ENCODE results near the gene BMP7. TPM values are rescaled to one million over a fixed set of nuclear protein-coding genes. Genes with fewer than 3 reads are reported as not detected.

BMP7 gene
- total and polyA plus RNA-seq, 2 of the 8 experiments (the other 6 are each of a cell fraction or from before 2014, with no cell fraction given), result 9.2 to 14.7 TPM

GRCh38 chr20:57129303-57129702 is 137.1 kb downstream of the BMP7 start:
- WGBS, 2 experiments (ENCODE audit: extremely low coverage in 1 of 2, insufficient coverage in 1 of 2, insufficient read length in 1 of 2, insufficient replicate concordance in 2 of 2, low coverage in 1 of 2, low lambda C conversion rate in 2 of 2, missing lambda C conversion rate in 1 of 2), result 92% methylated on average over 10 of the region's 10 CpGs; no CpG with 5 or more reads in 1 of the 2 experiments
- TF ChIP-seq SIRT6 (IDR thresholded peaks at IDR 0.05; ENCODE audit: low read length), result no peak
- no peaks in the 10 kb centered on the region for H3K23me2 ChIP-seq (ENCODE audit: low read depth, low read length)
- no peak overlapping the region for H2AK5ac ChIP-seq (ENCODE audit: low read depth, low read length)
- ChIA-PET POLR2A (ENCODE audit: partially characterized antibody) (no interaction called here), CTCF (ENCODE audit: partially characterized antibody) (no interaction called here)
- H3K56ac ChIP-seq (replicated peaks; ENCODE audit: insufficient read length, low read depth, low read length), result no peak overlapping the region
- peaks cover 0 to 2% (median 0%) of the 10 kb centered on the region in 4 experiments; a peak in 3 of 7 replicates for H3K27me3 ChIP-seq (replicated peaks in 1 of 4; ENCODE audit: control insufficient read depth in 3 of 4, extremely low read depth in 1 of 4, insufficient read depth in 3 of 4, low read length in 3 of 4)
- DNase-seq (ENCODE audit: low read depth in 1 of 2, low spot score in 2 of 2) (no peak), FAIRE-seq (no peak)
- no peak overlapping the region for H2BK20ac ChIP-seq (ENCODE audit: low read length)
- H3K36me3 ChIP-seq (ENCODE audit: control insufficient read depth in 2 of 4, insufficient read depth in 4 of 4, low read length in 3 of 4), result no peaks in the 10 kb centered on the region
- no peak overlapping the region for H3K14ac ChIP-seq (ENCODE audit: insufficient read length)
- no peak overlapping the region for H3K4me2 ChIP-seq (ENCODE audit: insufficient read depth in 1 of 2, low read depth in 2 of 2, low read length in 2 of 2)
- no peaks in the 10 kb centered on the region; a peak in 2 of 7 replicates for H3K4me1 ChIP-seq (replicated peaks in 1 of 4; ENCODE audit: control insufficient read depth in 3 of 4, insufficient read depth in 4 of 4, low read length in 3 of 4)
- no peak overlapping the region for H2AFZ ChIP-seq (ENCODE audit: low read length)
- H3K9ac ChIP-seq (replicated peaks in 1 of 4; ENCODE audit: extremely low read depth in 1 of 4, low read depth in 3 of 4, low read length in 3 of 4), result no peak overlapping the region
- H3K18ac ChIP-seq (ENCODE audit: extremely low read depth, low read length), result no peak overlapping the region
- H3K79me2 ChIP-seq (ENCODE audit: control insufficient read depth in 1 of 2, insufficient read depth in 2 of 2, low read length in 2 of 2), result no peaks in the 10 kb centered on the region
- H4K8ac ChIP-seq (ENCODE audit: extremely low read depth, insufficient read depth, low read length), result no peak overlapping the region
- no peak overlapping the region for H3K4ac ChIP-seq (replicated peaks; ENCODE audit: insufficient read length, low read depth, low read length)
- no peak overlapping the region for H4K91ac ChIP-seq (replicated peaks; ENCODE audit: insufficient read length, low read length)
- no peak overlapping the region for H3K4me3 ChIP-seq (ENCODE audit: extremely low read depth in 1 of 4, insufficient read depth in 2 of 4, low read depth in 3 of 4, low read length in 4 of 4)
- H3K79me1 ChIP-seq (ENCODE audit: low read depth, low read length), result no peaks in the 10 kb centered on the region
- no peaks in the 10 kb centered on the region for H4K20me1 ChIP-seq (replicated peaks in 1 of 2; ENCODE audit: control insufficient read depth in 1 of 2, insufficient read depth in 2 of 2, low read length in 2 of 2)
- H3K9me3 ChIP-seq (ENCODE audit: insufficient read depth in 2 of 2, low read depth in 1 of 2, low read length in 1 of 2), result no peaks in the 10 kb centered on the region
- H2BK15ac ChIP-seq (ENCODE audit: low read length), result no peak overlapping the region
- H2BK5ac ChIP-seq (ENCODE audit: low read depth, low read length), result no peak overlapping the region
- H3K23ac ChIP-seq (ENCODE audit: insufficient read length), result no peak overlapping the region
- H3K27ac ChIP-seq (ENCODE audit: low read depth, low read length), result no peak overlapping the region
- H2BK120ac ChIP-seq (replicated peaks; ENCODE audit: low read depth, low read length), result no peak overlapping the region
- H2BK12ac ChIP-seq (ENCODE audit: low read depth, low read length), result no peak overlapping the region
- H4K5ac ChIP-seq (ENCODE audit: insufficient read length, low read depth, low read length), result no peak overlapping the region

All from H1 (cell line).